H1 (cell line): Measurements from ENCODE around the gene HPD. TPM values are rescaled to one million over a fixed set of nuclear protein-coding genes. Genes with fewer than 3 reads are reported as not detected.
A peak's percentile ranks its signal among the peaks of the same experiment; 100 is the strongest.

ENCODE experiments used
- CTCF ChIA-PET: fragments of 300-600 bp; sonication (Branson Sonifier 250); formaldehyde crosslinking; loops from one replicate; lab custom pipeline; 2021; ENCODE audit not compliant: partially characterized antibody; lab: Charles Lee
- POLR2A ChIA-PET: fragments of 300-600 bp; sonication (Branson Sonifier 250); formaldehyde crosslinking; loops from one replicate; lab custom pipeline; 2021; ENCODE audit warnings: inconsistent platforms; ENCODE audit not compliant: partially characterized antibody; lab: Charles Lee
- DNase-seq, 2 experiments: peaks; one replicate each; pipeline versions ENCODE4 v3.0.0 to v3.0.0-alpha.2; 2010 to 2022; ENCODE audit warnings: low spot score in 2 of 2, low read depth in 1 of 2, mixed read lengths in 1 of 2
- FAIRE-seq: peaks from 2 replicates; lab custom pipeline; 2011; peaks lifted over from hg19 to GRCh38; lab: Jason Lieb, UNC
- H2AFZ ChIP-seq: 2 replicates; pipeline ENCODE4 v1.8.1; 2012; ENCODE audit warnings: low read length, inconsistent platforms
- H2AK5ac ChIP-seq: 2 replicates; pipeline ENCODE4 v1.6.1; 2013; ENCODE audit warnings: low read depth, low read length
- H2BK120ac ChIP-seq: replicated peaks from 2 replicates; pipeline ENCODE3; 2013; ENCODE audit warnings: low read depth, low read length, inconsistent platforms
- H2BK12ac ChIP-seq: 2 replicates; pipeline ENCODE4 v1.6.1; 2013; ENCODE audit warnings: low read depth, low read length
- H2BK15ac ChIP-seq: 2 replicates; pipeline ENCODE4 v1.6.1; 2013; ENCODE audit warnings: low read length
- H2BK20ac ChIP-seq: 2 replicates; pipeline ENCODE4 v1.6.1; 2013; ENCODE audit warnings: low read length
- H2BK5ac ChIP-seq: 2 replicates; pipeline ENCODE4 v1.6.1; 2013; ENCODE audit warnings: low read depth, low read length
- H3K14ac ChIP-seq: 2 replicates; pipeline ENCODE4 v1.6.1; 2013; ENCODE audit warnings: inconsistent platforms; ENCODE audit not compliant: insufficient read length
- H3K18ac ChIP-seq: 2 replicates; pipeline ENCODE4 v1.6.1; 2013; ENCODE audit warnings: low read length; ENCODE audit errors: extremely low read depth
- H3K23ac ChIP-seq: 2 replicates; pipeline ENCODE4 v1.6.1; 2013; ENCODE audit warnings: inconsistent platforms; ENCODE audit not compliant: insufficient read length
- H3K23me2 ChIP-seq: 2 replicates; pipeline ENCODE4 v1.6.1; 2013; ENCODE audit warnings: low read depth, low read length
- H3K27ac ChIP-seq: 2 replicates; pipeline ENCODE4 v1.6.1; 2011; ENCODE audit warnings: low read depth, low read length, inconsistent platforms
- H3K27me3 ChIP-seq, 4 experiments: replicated peaks in 1 of 4; 1 replicate in 1 of 4; 2 replicates in 3 of 4; pipeline versions ENCODE4 v1.6.1 to v1.8.1; 2011 to 2013; ENCODE audit warnings: low read length in 3 of 4, mild to moderate bottlenecking in 3 of 4, inconsistent platforms in 2 of 4, mixed read lengths in 2 of 4, moderate library complexity in 1 of 4; ENCODE audit not compliant: control insufficient read depth in 3 of 4, insufficient read depth in 3 of 4; ENCODE audit errors: extremely low read depth in 1 of 4
- H3K36me3 ChIP-seq, 4 experiments: 2 replicates each; pipeline versions ENCODE4 v1.6.1 to v1.8.1; 2011 to 2013; ENCODE audit warnings: mild to moderate bottlenecking in 4 of 4, low read length in 3 of 4, moderate library complexity in 2 of 4, control low read depth in 1 of 4, inconsistent platforms in 1 of 4; ENCODE audit not compliant: insufficient read depth in 4 of 4, control insufficient read depth in 2 of 4
- H3K4ac ChIP-seq: replicated peaks from 2 replicates; pipeline ENCODE3; 2013; ENCODE audit warnings: low read length, low read depth, mixed read lengths, inconsistent platforms; ENCODE audit not compliant: insufficient read length
- H3K4me1 ChIP-seq, 4 experiments: replicated peaks in 1 of 4; 1 replicate in 1 of 4; 2 replicates in 3 of 4; pipeline versions ENCODE4 v1.6.1 to v1.8.1; 2011 to 2013; ENCODE audit warnings: low read length in 3 of 4, inconsistent platforms in 2 of 4, mixed read lengths in 1 of 4; ENCODE audit not compliant: insufficient read depth in 4 of 4, control insufficient read depth in 3 of 4
- H3K4me2 ChIP-seq, 2 experiments: 2 replicates each; pipeline versions ENCODE4 v1.6.1 to v1.8.1; 2011 to 2013; ENCODE audit warnings: low read depth in 2 of 2, low read length in 2 of 2, control low read depth in 1 of 2, inconsistent platforms in 1 of 2, mild to moderate bottlenecking in 1 of 2; ENCODE audit not compliant: insufficient read depth in 1 of 2
- H3K4me3 ChIP-seq, 4 experiments: fragments of 200-600, 300-600 bp in 1 of 4; sonication (generic), shearing (Covaris generic), sonication (Bioruptor Twin) in 1 of 4; 2 replicates each; pipeline versions ENCODE4 v1.5.1 to v1.8.1; 2011 to 2016; ENCODE audit warnings: low read length in 4 of 4, low read depth in 3 of 4, control low read depth in 2 of 4, inconsistent platforms in 2 of 4, mild to moderate bottlenecking in 2 of 4, mixed read lengths in 1 of 4, moderate library complexity in 1 of 4; ENCODE audit not compliant: insufficient read depth in 2 of 4; ENCODE audit errors: extremely low read depth in 1 of 4
- H3K56ac ChIP-seq: replicated peaks from 2 replicates; pipeline ENCODE3; 2013; ENCODE audit warnings: low read depth, mild to moderate bottlenecking, mixed read lengths, low read length, inconsistent platforms; ENCODE audit not compliant: insufficient read length
- H3K79me1 ChIP-seq: 2 replicates; pipeline ENCODE4 v1.6.1; 2013; ENCODE audit warnings: low read depth, low read length, control low read depth
- H3K79me2 ChIP-seq, 2 experiments: 2 replicates each; pipeline versions ENCODE4 v1.6.1 to v1.8.1; 2012 to 2013; ENCODE audit warnings: low read length in 2 of 2, mild to moderate bottlenecking in 2 of 2, inconsistent platforms in 1 of 2; ENCODE audit not compliant: insufficient read depth in 2 of 2, control insufficient read depth in 1 of 2
- H3K9ac ChIP-seq, 4 experiments: replicated peaks in 1 of 4; 1 replicate in 1 of 4; 2 replicates in 3 of 4; pipeline versions ENCODE4 v1.6.1 to v1.8.1; 2011 to 2013; ENCODE audit warnings: low read depth in 3 of 4, low read length in 3 of 4, control low read depth in 2 of 4, mild to moderate bottlenecking in 2 of 4, moderate library complexity in 2 of 4, inconsistent platforms in 1 of 4; ENCODE audit errors: extremely low read depth in 1 of 4
- H3K9me3 ChIP-seq, 2 experiments: 2 replicates each; pipeline versions ENCODE4 v1.6.1 to v1.8.1; 2012 to 2013; ENCODE audit warnings: mild to moderate bottlenecking in 2 of 2, moderate library complexity in 2 of 2, control low read depth in 1 of 2, inconsistent platforms in 1 of 2, low read depth in 1 of 2, low read length in 1 of 2, mixed read lengths in 1 of 2; ENCODE audit not compliant: insufficient read depth in 2 of 2
- H4K20me1 ChIP-seq, 2 experiments: replicated peaks in 1 of 2; 2 replicates each; pipeline versions ENCODE3 to v1.8.1; 2011 to 2013; ENCODE audit warnings: inconsistent platforms in 2 of 2, low read length in 2 of 2, mild to moderate bottlenecking in 1 of 2; ENCODE audit not compliant: insufficient read depth in 2 of 2, control insufficient read depth in 1 of 2
- H4K5ac ChIP-seq: 2 replicates; pipeline ENCODE4 v1.6.1; 2013; ENCODE audit warnings: low read length, low read depth, mixed read lengths, inconsistent platforms; ENCODE audit not compliant: insufficient read length
- H4K8ac ChIP-seq: 2 replicates; pipeline ENCODE4 v1.8.0; 2013; ENCODE audit warnings: mild to moderate bottlenecking, moderate library complexity, low read length, inconsistent platforms; ENCODE audit not compliant: insufficient read depth; ENCODE audit errors: extremely low read depth
- H4K91ac ChIP-seq: replicated peaks from 2 replicates; pipeline ENCODE3; 2013; ENCODE audit warnings: low read length, mixed read lengths, inconsistent platforms; ENCODE audit not compliant: insufficient read length
- MAFK ChIP-seq: IDR thresholded peaks from 2 replicates; pipeline ENCODE4 v1.6.1; 2012; ENCODE audit warnings: low read depth, mild to moderate bottlenecking, improper control_type of control experiment, low read length
- MAX ChIP-seq: IDR thresholded peaks from 2 replicates; pipeline ENCODE4 v1.6.1; 2012; ENCODE audit warnings: inconsistent platforms
- WGBS, 2 experiments: shearing (Covaris generic) in 1 of 2; methylation state at CpG; one replicate each; pipeline versions ENCODE4 v1.1.6 to v1.1.7; 2013 to 2015; ENCODE audit warnings: low lambda C conversion rate in 2 of 2, mixed read lengths in 2 of 2, inconsistent platforms in 1 of 2, low coverage in 1 of 2, missing lambda C conversion rate in 1 of 2; ENCODE audit not compliant: insufficient replicate concordance in 2 of 2, insufficient coverage in 1 of 2, insufficient read length in 1 of 2; ENCODE audit errors: extremely low coverage in 1 of 2, missing lambda C conversion rate in 1 of 2; 5-methylcytosine and 5-hydroxymethylcytosine counted together
- polyA plus RNA-seq, 7 experiments: library from polyadenylated mRNA; depleted of rRNA in 3 of 7; stranded (reverse) in 5 of 7; unstranded in 2 of 7; fragments of >200 nt in 5 of 7; fragments of 200-250 nt in 2 of 7; gene quantifications; 1 replicate in 5 of 7; 2 replicates in 1 of 7; 4 replicates in 1 of 7; pipeline versions ENCODE4 v1.2.1 to v1.2.3, GENCODE V29; 2011 to 2013; ENCODE audit warnings: missing spikeins in 2 of 7, mixed read lengths in 2 of 7
- total RNA-seq: library from RNA; stranded (reverse); fragmentation: NEBNext Ultra II Directional; extraction: Animal tissue kit (Norgen Biotek cat#: 25700); gene quantifications from 2 replicates; pipeline ENCODE4 v1.2.1, GENCODE V29; 2021

Gene HPD
- total and polyA plus RNA-seq, 2 of the 8 experiments (the other 6 are each of a cell fraction or from before 2014, with no cell fraction given) = 0.48 to 0.56 TPM

DNA sequence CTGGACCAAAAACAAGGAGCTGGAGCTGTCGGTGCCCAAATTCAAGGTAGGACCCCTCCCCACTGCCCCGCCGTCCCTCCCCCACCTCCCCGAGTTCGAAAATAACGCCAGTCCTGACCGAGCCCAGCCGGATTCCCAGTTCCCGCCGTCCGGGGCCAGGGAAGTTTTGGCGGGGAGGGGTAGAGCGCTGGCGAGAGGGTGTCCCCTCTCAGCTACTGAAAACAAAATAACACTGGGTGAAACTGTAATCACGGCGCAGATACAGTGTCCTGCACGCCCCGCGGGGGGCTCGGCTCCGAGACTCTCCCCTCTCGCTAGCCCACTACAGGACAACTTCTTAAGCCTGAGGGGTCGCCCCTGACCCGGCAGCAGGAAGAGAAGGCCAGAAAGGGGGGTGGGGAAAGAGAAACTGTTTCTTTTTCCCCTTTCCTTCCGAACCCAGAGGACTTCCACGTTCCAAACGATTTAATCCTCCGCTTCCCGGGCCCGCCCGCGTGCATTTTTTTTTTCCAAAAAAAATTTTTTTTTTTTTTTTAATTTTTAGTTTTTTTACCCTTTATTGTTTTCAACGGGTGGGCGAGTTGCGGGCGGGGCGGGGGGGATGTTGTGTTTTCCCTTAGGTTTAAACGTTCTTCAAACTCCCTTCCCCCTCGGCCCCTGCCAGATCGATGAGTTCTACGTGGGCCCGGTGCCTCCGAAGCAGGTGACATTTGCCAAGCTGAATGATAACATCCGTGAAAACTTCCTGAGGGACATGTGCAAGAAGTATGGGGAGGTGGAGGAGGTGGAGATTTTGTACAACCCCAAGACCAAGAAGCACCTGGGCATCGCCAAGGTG is 53.3 kb downstream of the HPD start:
- POLR2A ChIA-PET = interaction anchor here (0.6 to 27.9 kb wide), 8 partner anchors 10 to 112 kb away, joined by 3 to 958 read pairs (median 11); partner anchors contain the start of genes PSMD9, RHOF and SETD1B
- TF ChIP-seq MAX (no peak), MAFK (no peak)

More for the DNA sequence above, 53.3 kb downstream of the HPD start:
- Histone ChIP-seq H3K4me2 (peak overlapping the region; percentile 92 to 98), H2AFZ (no peak overlapping the region), H3K14ac (no peak overlapping the region), H2BK5ac (0 out of 2 replicates have a peak overlapping the region, but pooled peaks have one; percentile 49), H2BK12ac (0 out of 2 replicates have a peak overlapping the region, but pooled peaks have one; percentile 12), H3K4ac (no peak overlapping the region), H3K23ac (no peak overlapping the region), H4K20me1 (peaks cover 2 to 4% of the 10 kb centered on the region in 2 experiments), H3K9me3 (no peaks in the 10 kb centered on the region), H3K27ac (no peak overlapping the region), H3K56ac (peak overlapping the region; percentile 6), H3K36me3 (peaks cover 0 to 25% (median 11%) of the 10 kb centered on the region in 4 experiments; a peak in 3 of 8 replicates), H3K18ac (peak overlapping the region; percentile 90; the same call in 1 of the 2 replicates), H2AK5ac (peak overlapping the region; percentile 17; the same call in 1 of the 2 replicates), H3K4me3 (peak overlapping the region; percentile 62 to 87 (median 66)), H3K23me2 (peaks cover 26% of the 10 kb centered on the region), H3K27me3 (no peaks in the 10 kb centered on the region), H4K8ac (no peak overlapping the region), H3K79me1 (peaks cover 11% of the 10 kb centered on the region), H2BK15ac (peak overlapping the region; percentile 46; the same call in 1 of the 2 replicates), H3K9ac (peak overlapping the region; percentile 25 to 71 (median 35); a peak in 4 of 7 replicates), H3K4me1 (peaks cover 3 to 17% (median 11%) of the 10 kb centered on the region in 4 experiments), H2BK120ac (no peak overlapping the region), H4K5ac (no peak overlapping the region), H3K79me2 (peaks cover 0 to 42% of the 10 kb centered on the region in 2 experiments; a peak in 2 of 4 replicates), H2BK20ac (no peak overlapping the region), H4K91ac (no peak overlapping the region)
- DNase-seq (no peak), FAIRE-seq (no peak)
- CTCF ChIA-PET = interaction anchor here (0.7 to 12.0 kb wide), 10 partner anchors 10 to 99 kb away, joined by 3 to 363 read pairs (median 3); partner anchors contain the start of genes RHOF and TMEM120B
- 12% methylated on average over 36 of the region's 45 CpGs; no CpG with 5 or more reads in 1 of the 2 experiments for WGBS, 2 experiments
